IPS DF 6.9 (cell line): ENCODE measurements around the gene PARD3B.

Experiments used
- DNase-seq: peaks from one replicate; pipeline ENCODE4 v3.0.0-alpha.2; 2013; ENCODE audit warnings: low read depth, low spot score
- H3K27ac ChIP-seq: one replicate; pipeline ENCODE4 v1.5.1; 2013; ENCODE audit warnings: low read length, control low read depth
- H3K27me3 ChIP-seq: 2 replicates; pipeline ENCODE4 v1.6.1; 2013; ENCODE audit warnings: mild to moderate bottlenecking, low read length; ENCODE audit not compliant: control insufficient read depth, insufficient read depth
- H3K36me3 ChIP-seq: 2 replicates; pipeline ENCODE4 v1.6.1; 2013; ENCODE audit warnings: low read length; ENCODE audit not compliant: control insufficient read depth, insufficient read depth
- H3K4me1 ChIP-seq: 2 replicates; pipeline ENCODE4 v1.6.1; 2013; ENCODE audit warnings: low read length; ENCODE audit not compliant: control insufficient read depth, insufficient read depth
- H3K4me3 ChIP-seq: 2 replicates; pipeline ENCODE4 v1.5.1; 2013; ENCODE audit warnings: mild to moderate bottlenecking, low read length
- H3K9me3 ChIP-seq: 2 replicates; pipeline ENCODE4 v1.6.1; 2013; ENCODE audit warnings: low read length, inconsistent platforms; ENCODE audit not compliant: control insufficient read depth, insufficient read depth
- WGBS: extraction: QIAGEN DNeasy Blood & Tissue Kit; methylation state at CpG from one replicate; pipeline ENCODE4 v1.1.7; 2013; ENCODE audit warnings: mixed read lengths, missing lambda C conversion rate; ENCODE audit not compliant: insufficient read length, insufficient coverage; 5-methylcytosine and 5-hydroxymethylcytosine counted together

The PARD3B gene

GRCh38 chr2:204628926-204629712 is 83.8 kb downstream of the PARD3B start:
- no CpG with 5 or more reads among the region's 7 CpGs for WGBS
- no peaks in the 10 kb centered on the region for H3K4me1 ChIP-seq
- H3K27me3 ChIP-seq = no peaks in the 10 kb centered on the region
- H3K4me3 ChIP-seq = no peak overlapping the region
- H3K27ac ChIP-seq = no peak overlapping the region
- H3K9me3 ChIP-seq = no peaks in the 10 kb centered on the region
- no peak for DNase-seq
- H3K36me3 ChIP-seq = no peaks in the 10 kb centered on the region

GRCh38 chr2:204632410-204632809 is 87.1 kb downstream of the PARD3B start:
- DNase-seq = no peak
- Histone ChIP-seq H3K4me1 (no peaks in the 10 kb centered on the region), H3K4me3 (no peak overlapping the region), H3K27ac (no peak overlapping the region), H3K9me3 (no peaks in the 10 kb centered on the region), H3K27me3 (no peaks in the 10 kb centered on the region), H3K36me3 (no peaks in the 10 kb centered on the region)
- no CpG with 5 or more reads among the region's 3 CpGs for WGBS

- no peaks in the 10 kb centered on the region for H3K36me3 ChIP-seq
- H3K4me1 ChIP-seq = no peaks in the 10 kb centered on the region
- no peaks in the 10 kb centered on the region for H3K27me3 ChIP-seq
- no peak for DNase-seq
- no peak overlapping the region for H3K4me3 ChIP-seq
- WGBS = no CpG with 5 or more reads among the region's 3 CpGs
- H3K27ac ChIP-seq = no peak overlapping the region
- H3K9me3 ChIP-seq = no peaks in the 10 kb centered on the region
These were observed 89.3 kb downstream of the PARD3B start for GRCh38 chr2:204634564-204634963.

GRCh38 chr2:204635478-204635877 is 90.2 kb downstream of the PARD3B start:
- Histone ChIP-seq H3K4me3 (no peak overlapping the region), H3K36me3 (no peaks in the 10 kb centered on the region), H3K9me3 (no peaks in the 10 kb centered on the region), H3K27me3 (no peaks in the 10 kb centered on the region), H3K4me1 (no peaks in the 10 kb centered on the region), H3K27ac (no peak overlapping the region)
- no CpG with 5 or more reads among the region's 3 CpGs for WGBS
- no peak for DNase-seq

GRCh38 chr2:204638471-204639194 is 93.4 kb downstream of the PARD3B start:
- DNase-seq = no peak
- no CpG with 5 or more reads among the region's 4 CpGs for WGBS
- no peaks in the 10 kb centered on the region for H3K36me3 ChIP-seq
- H3K27me3 ChIP-seq = no peaks in the 10 kb centered on the region
- H3K9me3 ChIP-seq = no peaks in the 10 kb centered on the region
- no peaks in the 10 kb centered on the region for H3K4me1 ChIP-seq
- H3K27ac ChIP-seq = no peak overlapping the region
- no peak overlapping the region for H3K4me3 ChIP-seq

GRCh38 chr2:204643326-204643725 is 98.1 kb downstream of the PARD3B start:
- no peak overlapping the region for H3K4me3 ChIP-seq
- no peaks in the 10 kb centered on the region for H3K9me3 ChIP-seq
- no peaks in the 10 kb centered on the region for H3K27me3 ChIP-seq
- no peak overlapping the region for H3K27ac ChIP-seq
- no peaks in the 10 kb centered on the region for H3K36me3 ChIP-seq
- WGBS = no CpG with 5 or more reads among the region's 4 CpGs
- H3K4me1 ChIP-seq = no peaks in the 10 kb centered on the region
- no peak for DNase-seq

GRCh38 chr2:204645018-204645773 is 99.9 kb downstream of the PARD3B start:
- H3K36me3 ChIP-seq = no peaks in the 10 kb centered on the region
- no CpG with 5 or more reads among the region's 1 CpG for WGBS
- DNase-seq = no peak
- no peaks in the 10 kb centered on the region for H3K4me1 ChIP-seq
- no peak overlapping the region for H3K4me3 ChIP-seq
- H3K9me3 ChIP-seq = no peaks in the 10 kb centered on the region
- H3K27me3 ChIP-seq = no peaks in the 10 kb centered on the region
- H3K27ac ChIP-seq = no peak overlapping the region

- no peaks in the 10 kb centered on the region for H3K27me3 ChIP-seq
- H3K9me3 ChIP-seq = no peaks in the 10 kb centered on the region
- H3K4me3 ChIP-seq = no peak overlapping the region
- DNase-seq = no peak
- H3K36me3 ChIP-seq = no peaks in the 10 kb centered on the region
- H3K27ac ChIP-seq = no peak overlapping the region
- H3K4me1 ChIP-seq = no peaks in the 10 kb centered on the region
These were observed 102.4 kb downstream of the PARD3B start for GRCh38 chr2:204647626-204648025.

- H3K27ac ChIP-seq = no peak overlapping the region
- no peaks in the 10 kb centered on the region for H3K9me3 ChIP-seq
- no peak for DNase-seq
- no peaks in the 10 kb centered on the region for H3K36me3 ChIP-seq
- no peaks in the 10 kb centered on the region for H3K4me1 ChIP-seq
- no peaks in the 10 kb centered on the region for H3K27me3 ChIP-seq
- H3K4me3 ChIP-seq = no peak overlapping the region
These were observed 105.3 kb downstream of the PARD3B start for GRCh38 chr2:204650611-204651010.

GRCh38 chr2:204652063-204652462 is 106.8 kb downstream of the PARD3B start:
- Histone ChIP-seq H3K27ac (no peak overlapping the region), H3K9me3 (no peaks in the 10 kb centered on the region), H3K4me1 (no peaks in the 10 kb centered on the region), H3K27me3 (no peaks in the 10 kb centered on the region), H3K36me3 (no peaks in the 10 kb centered on the region), H3K4me3 (no peak overlapping the region)
- no CpG with 5 or more reads among the region's 4 CpGs for WGBS
- DNase-seq = no peak
